Measurements from ENCODE around the gene JUN.

- TF ChIP-seq CTCF (IDR thresholded peaks at IDR 0.05) (no peak), POLR2A (IDR thresholded peaks at IDR 0.05) (no peak), EP300 (IDR thresholded peaks at IDR 0.05) (no peak)
Measured at GRCh38 chr1:58789322-58789856, 5.5 kb upstream of the JUN start.
